Skeletal muscle cell (primary cell): ENCODE results near the gene ARL6IP6.
"Not testable (repeated sequence)": the region's sequence is repeated elsewhere in the genome, so short reads cannot be mapped to it uniquely, and the experiment has no call there.

Experiments
- DNase-seq: peaks from one replicate; pipeline ENCODE4 v3.0.0-alpha.2; 2010; ENCODE audit warnings: low read depth
- H3K4me3 ChIP-seq: 2 replicates; pipeline ENCODE4 v1.5.1; 2011; ENCODE audit warnings: low read depth, mild to moderate bottlenecking, control low read depth, low read length, moderate library complexity

Gene ARL6IP6

GRCh38 chr2:152718909-152719645, 657 bp downstream of the ARL6IP6 start:
- DNase-seq, result no peak
- H3K4me3 ChIP-seq, result peak overlapping the region; percentile 87

- H3K4me3 ChIP-seq, result no peak overlapping the region
- DNase-seq, result no peak
Measured at GRCh38 chr2:152720794-152721193, 2.4 kb downstream of the ARL6IP6 start.

GRCh38 chr2:152722639-152723038, 4.2 kb downstream of the ARL6IP6 start:
- DNase-seq, H3K4me3 ChIP-seq: not testable (repeated sequence)

- DNase-seq, result no peak
- no peak overlapping the region for H3K4me3 ChIP-seq
Measured at GRCh38 chr2:152723918-152724317, 5.5 kb downstream of the ARL6IP6 start.

GRCh38 chr2:152729844-152730243, 11.4 kb downstream of the ARL6IP6 start:
- no peak overlapping the region for H3K4me3 ChIP-seq
- DNase-seq, result no peak

- no peak overlapping the region for H3K4me3 ChIP-seq
Measured at GRCh38 chr2:152730591-152731333, 12.3 kb downstream of the ARL6IP6 start.

GRCh38 chr2:152737509-152737908, 19.1 kb downstream of the ARL6IP6 start:
- not testable (repeated sequence) for DNase-seq, H3K4me3 ChIP-seq

More at GRCh38 chr2:152730591-152731333, 12.3 kb downstream of the ARL6IP6 start:
- DNase-seq, result no peak

GRCh38 chr2:152738438-152738837, 20.0 kb downstream of the ARL6IP6 start:
- no peak for DNase-seq
- no peak overlapping the region for H3K4me3 ChIP-seq

- H3K4me3 ChIP-seq, result not testable (repeated sequence)
Measured at GRCh38 chr2:152739705-152740104, 21.3 kb downstream of the ARL6IP6 start.

GRCh38 chr2:152740743-152741328, 22.4 kb downstream of the ARL6IP6 start:
- no peak for DNase-seq
- H3K4me3 ChIP-seq, result no peak overlapping the region

More at GRCh38 chr2:152739705-152740104, 21.3 kb downstream of the ARL6IP6 start:
- DNase-seq, result not testable (repeated sequence)

GRCh38 chr2:152743002-152743401, 24.6 kb downstream of the ARL6IP6 start:
- H3K4me3 ChIP-seq, result no peak overlapping the region
- DNase-seq, result no peak

GRCh38 chr2:152747751-152748150, 29.3 kb downstream of the ARL6IP6 start:
- not testable (repeated sequence) for H3K4me3 ChIP-seq, DNase-seq

GRCh38 chr2:152755029-152755428, 36.6 kb downstream of the ARL6IP6 start:
- no peak for DNase-seq
- H3K4me3 ChIP-seq, result no peak overlapping the region

- DNase-seq, result no peak
- no peak overlapping the region for H3K4me3 ChIP-seq
Measured at GRCh38 chr2:152759290-152760072, 41.1 kb downstream of the ARL6IP6 start.

- no peak for DNase-seq
Measured at GRCh38 chr2:152761214-152761613, 42.8 kb downstream of the ARL6IP6 start.

GRCh38 chr2:152762202-152762601, 43.8 kb downstream of the ARL6IP6 start:
- DNase-seq, result peak; percentile 27

More at GRCh38 chr2:152761214-152761613, 42.8 kb downstream of the ARL6IP6 start:
- H3K4me3 ChIP-seq, result no peak overlapping the region

GRCh38 chr2:152763208-152763607, 44.8 kb downstream of the ARL6IP6 start:
- H3K4me3 ChIP-seq, DNase-seq: not testable (repeated sequence)

More at GRCh38 chr2:152762202-152762601, 43.8 kb downstream of the ARL6IP6 start:
- no peak overlapping the region for H3K4me3 ChIP-seq

- DNase-seq, result no peak
- H3K4me3 ChIP-seq, result no peak overlapping the region
Measured at GRCh38 chr2:152763651-152764050, 45.2 kb downstream of the ARL6IP6 start.

- peak; percentile 25 for DNase-seq
- H3K4me3 ChIP-seq, result no peak overlapping the region
Measured at GRCh38 chr2:152766928-152767327, 48.5 kb downstream of the ARL6IP6 start.
